OCI-LY7 (cell line): ENCODE measurements around the gene SPATS1.

Source experiments
- EZH2phosphoT487 ChIP-seq: fragments of 200-600 bp; sonication (generic); IDR thresholded peaks from 2 replicates; pipeline ENCODE4 v1.6.1; 2018; ENCODE audit warnings: low read depth, borderline replicate concordance, mild to moderate bottlenecking, mixed run types, antibody characterized with exemption, low read length, moderate library complexity, mixed read lengths
- TF ChIP-seq, protein P1 (sequence below): fragments of 200-600 bp; sonication (generic); conservative IDR thresholded peaks from 2 replicates; pipeline ENCODE4 v1.5.1; 2014; ENCODE audit warnings: mild to moderate bottlenecking, antibody characterized with exemption, low read length, moderate library complexity, mixed read lengths

DNA sequence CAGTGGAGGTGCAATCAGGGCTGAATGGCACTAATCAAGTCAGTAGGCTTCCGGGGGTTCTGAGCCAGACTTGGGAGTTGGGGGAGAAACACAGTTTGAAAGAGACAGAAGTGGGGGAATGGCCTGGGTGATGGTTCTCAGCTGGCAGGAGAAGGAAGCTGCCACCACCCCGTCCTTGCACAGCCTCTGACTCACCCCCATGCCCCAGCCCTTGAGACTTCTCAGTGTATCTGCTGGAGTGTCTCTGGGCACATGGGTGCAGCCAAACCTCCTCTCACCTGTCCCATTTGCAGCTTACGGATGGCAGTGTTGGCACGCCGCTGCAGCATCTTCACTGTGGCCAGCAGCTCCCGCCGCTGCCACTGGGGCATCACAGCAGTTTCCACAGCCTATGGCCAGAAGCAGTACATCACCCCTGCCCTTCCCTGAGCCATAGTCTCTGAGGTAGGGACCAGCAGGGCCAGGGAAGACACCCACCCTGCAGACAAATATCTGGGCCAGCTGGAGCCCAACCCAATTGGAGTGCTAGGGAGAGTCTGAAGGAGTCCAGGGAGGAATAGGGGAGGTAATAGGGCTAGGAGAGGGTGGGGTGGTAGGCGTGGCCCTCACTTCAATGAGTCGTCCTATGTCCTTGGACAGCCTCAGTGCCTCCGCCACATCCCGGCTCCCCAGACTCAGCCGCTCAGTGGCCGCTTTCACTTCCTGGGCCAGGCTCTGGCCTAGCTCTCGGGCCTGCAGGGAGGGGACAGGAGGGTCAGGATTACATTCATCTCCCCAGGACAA is 40.5 kb upstream of the SPATS1 start:
- TF ChIP-seq, protein P1, sequence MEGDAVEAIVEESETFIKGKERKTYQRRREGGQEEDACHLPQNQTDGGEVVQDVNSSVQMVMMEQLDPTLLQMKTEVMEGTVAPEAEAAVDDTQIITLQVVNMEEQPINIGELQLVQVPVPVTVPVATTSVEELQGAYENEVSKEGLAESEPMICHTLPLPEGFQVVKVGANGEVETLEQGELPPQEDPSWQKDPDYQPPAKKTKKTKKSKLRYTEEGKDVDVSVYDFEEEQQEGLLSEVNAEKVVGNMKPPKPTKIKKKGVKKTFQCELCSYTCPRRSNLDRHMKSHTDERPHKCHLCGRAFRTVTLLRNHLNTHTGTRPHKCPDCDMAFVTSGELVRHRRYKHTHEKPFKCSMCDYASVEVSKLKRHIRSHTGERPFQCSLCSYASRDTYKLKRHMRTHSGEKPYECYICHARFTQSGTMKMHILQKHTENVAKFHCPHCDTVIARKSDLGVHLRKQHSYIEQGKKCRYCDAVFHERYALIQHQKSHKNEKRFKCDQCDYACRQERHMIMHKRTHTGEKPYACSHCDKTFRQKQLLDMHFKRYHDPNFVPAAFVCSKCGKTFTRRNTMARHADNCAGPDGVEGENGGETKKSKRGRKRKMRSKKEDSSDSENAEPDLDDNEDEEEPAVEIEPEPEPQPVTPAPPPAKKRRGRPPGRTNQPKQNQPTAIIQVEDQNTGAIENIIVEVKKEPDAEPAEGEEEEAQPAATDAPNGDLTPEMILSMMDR = no peak
- TF ChIP-seq EZH2phosphoT487 = no peak
